NCI-H774 (cell line): ENCODE data around the gene C7orf25.

Experiments
- DNase-seq: peaks from one replicate; lab custom pipeline; 2025; lab: John Stamatoyannopoulos, UW

Gene C7orf25

GRCh38 chr7:42877862-42878261, 34.0 kb downstream of the C7orf25 start:
- no peak for DNase-seq

- no peak for DNase-seq
Measured at GRCh38 chr7:42876182-42877068, 35.4 kb downstream of the C7orf25 start.

- no peak for DNase-seq
Measured at GRCh38 chr7:42869131-42870020, 42.5 kb downstream of the C7orf25 start.

GRCh38 chr7:42868480-42868879, 43.4 kb downstream of the C7orf25 start:
- no peak for DNase-seq
